HG03045 (cell line): ENCODE measurements around the gene LETM1.

Experiments
- ATAC-seq: cut with Tn5 transposase; IDR thresholded peaks from one replicate; pipeline ENCODE4 v1.9.1; 2021; ENCODE audit warnings: mild to moderate bottlenecking, moderate library complexity; ENCODE audit not compliant: unreplicated experiment

The LETM1 gene

DNA sequence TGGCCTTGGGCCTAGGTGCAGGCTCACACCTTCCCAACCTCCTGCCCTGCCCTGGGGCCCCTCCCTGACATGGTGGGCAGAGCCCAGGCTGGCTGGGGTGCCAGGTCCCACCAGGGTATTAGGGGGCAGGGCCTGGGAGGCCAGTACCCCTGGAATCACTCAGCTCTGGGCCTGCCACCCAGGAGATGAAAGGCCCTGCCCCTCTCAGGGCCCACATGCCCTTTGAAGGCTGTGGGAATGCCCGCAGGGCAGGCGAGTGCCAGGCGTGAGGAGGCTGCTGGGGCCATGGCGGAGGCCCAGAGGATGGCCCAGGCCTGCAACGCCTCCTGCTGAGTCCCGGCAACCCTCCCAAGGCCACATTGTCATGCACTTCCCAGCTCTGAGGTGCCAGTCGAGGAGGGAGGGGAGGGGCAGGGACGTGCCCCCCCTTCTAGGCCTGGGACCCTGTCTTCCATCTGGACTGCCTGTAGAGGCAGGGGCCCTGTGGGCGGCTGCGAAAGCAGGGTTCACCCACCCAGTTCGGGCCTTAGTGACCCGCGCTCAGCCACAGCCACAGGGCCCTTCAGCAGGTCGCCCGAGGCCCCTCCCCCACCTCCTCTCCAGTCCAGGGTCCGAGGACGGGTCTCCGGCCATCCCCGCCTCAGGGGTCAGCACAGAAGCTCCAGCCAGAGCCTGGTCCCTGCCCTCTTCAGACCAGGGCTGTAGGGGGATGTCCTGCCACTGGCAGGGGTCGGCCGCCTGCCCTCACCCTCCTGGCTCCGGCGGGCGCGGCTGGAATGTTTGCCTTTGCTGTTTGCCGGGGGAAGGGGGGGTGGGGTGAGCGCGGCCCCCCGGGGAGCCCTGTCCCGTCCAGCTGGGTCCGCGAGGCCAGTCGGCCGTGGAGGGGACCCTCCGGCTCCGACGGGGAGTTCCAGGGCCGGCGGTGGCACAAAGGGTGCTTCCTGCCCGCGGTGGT lies 89.6 kb downstream of the LETM1 start:
- ATAC-seq = no peak

DNA sequence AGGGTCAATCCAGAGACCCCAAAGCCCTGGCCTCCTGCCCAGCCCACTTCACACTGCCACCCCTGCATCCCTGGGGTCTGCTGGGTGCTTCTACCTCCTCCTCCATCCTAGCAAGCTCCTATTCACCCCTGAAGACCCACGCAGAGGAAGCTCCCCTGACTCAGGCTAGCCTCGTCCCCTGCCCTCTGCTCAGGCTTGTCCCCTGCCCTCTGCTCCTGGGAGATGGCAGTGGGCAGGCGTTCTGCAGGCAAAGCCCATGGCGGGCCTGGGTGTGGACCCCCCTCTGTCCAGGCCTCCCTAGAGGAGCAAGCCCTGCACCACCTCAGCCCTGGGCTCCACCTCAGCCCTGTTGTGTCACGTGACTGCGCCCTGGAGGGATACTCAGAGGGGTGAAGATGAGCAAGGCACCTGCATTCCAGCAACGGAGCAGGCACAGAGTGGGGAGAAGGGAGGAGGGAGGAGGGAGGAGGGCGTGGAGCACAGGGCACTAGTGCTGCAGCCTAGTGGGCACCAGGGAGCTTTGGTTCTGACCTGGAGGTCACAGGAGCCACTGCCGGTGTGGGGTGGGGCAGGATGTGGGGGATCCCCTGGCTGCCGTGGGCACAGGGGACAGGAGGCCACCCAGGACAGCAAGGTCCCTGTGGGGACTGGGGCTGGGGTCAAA lies 90.4 kb downstream of the LETM1 start:
- no peak for ATAC-seq

DNA sequence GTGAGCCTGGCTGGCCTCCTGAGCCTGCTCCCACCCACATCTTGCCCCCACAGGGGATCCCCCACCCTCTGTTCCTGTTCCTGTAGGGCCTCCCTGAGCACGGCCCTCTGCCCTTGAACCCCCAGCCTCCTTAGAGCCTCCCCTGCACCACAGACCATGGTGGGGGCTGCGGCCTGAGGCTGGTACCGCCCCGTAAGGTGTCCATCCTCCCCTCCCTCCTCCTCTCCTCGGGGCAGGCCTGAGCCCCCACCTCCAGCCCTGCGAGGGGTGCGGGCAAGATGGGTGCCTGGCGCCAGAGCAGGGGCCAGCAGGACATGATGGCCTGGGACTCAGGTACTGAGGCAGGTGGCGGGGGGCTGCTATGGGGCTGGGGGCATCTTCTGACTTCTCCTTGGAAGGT lies 91.3 kb downstream of the LETM1 start:
- no peak for ATAC-seq

DNA sequence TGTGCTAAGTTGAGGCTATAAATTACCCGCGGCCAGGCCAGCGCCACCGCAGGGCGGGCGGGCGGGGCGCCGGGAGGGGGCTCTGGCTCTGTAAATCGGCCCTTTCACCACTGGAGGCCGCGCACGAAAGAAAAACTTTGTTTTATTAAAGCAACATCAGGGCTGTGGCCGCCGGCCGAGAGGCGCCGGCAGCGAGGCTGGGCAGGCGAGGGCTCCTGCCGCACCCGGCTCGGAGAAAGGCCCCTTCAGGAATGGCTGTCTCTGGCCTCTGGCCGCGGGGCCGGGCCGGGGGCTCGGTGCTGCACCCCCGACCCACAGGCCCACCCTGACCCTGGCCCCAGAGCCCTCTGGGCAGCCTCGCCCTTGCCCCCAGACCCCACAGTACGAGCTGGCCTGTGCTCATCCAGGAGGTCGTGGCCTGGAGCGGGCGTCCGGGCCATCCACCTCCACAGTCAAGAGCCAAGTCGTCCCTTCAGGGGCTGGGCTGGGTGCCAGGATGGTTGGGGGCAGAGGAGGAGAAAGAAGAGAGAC lies 92.3 kb downstream of the LETM1 start:
- ATAC-seq = no peak

DNA sequence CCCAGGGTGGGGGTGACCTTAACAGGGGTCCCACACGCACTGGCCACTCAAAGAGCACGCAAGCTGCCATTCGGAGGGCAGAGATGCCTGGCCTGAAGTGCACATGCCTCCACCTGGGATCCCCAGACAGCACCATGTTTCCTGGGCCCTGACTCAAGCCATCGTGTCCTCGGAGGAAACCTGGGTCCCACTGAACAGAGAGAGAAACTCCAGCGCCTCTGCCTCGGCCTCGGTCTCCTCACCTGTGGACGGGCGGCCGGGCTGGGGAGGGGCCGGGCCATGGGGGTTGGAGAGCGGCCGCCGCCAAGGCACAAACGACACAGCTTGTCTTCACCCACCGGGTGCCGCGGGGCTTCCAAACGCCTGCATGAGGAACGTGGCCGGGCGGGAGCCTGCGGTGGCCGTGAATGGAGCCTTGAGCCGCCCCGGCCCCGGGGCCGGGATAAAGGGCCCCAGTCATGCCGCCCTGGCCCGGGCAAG lies 92.8 kb downstream of the LETM1 start:
- ATAC-seq = no peak

DNA sequence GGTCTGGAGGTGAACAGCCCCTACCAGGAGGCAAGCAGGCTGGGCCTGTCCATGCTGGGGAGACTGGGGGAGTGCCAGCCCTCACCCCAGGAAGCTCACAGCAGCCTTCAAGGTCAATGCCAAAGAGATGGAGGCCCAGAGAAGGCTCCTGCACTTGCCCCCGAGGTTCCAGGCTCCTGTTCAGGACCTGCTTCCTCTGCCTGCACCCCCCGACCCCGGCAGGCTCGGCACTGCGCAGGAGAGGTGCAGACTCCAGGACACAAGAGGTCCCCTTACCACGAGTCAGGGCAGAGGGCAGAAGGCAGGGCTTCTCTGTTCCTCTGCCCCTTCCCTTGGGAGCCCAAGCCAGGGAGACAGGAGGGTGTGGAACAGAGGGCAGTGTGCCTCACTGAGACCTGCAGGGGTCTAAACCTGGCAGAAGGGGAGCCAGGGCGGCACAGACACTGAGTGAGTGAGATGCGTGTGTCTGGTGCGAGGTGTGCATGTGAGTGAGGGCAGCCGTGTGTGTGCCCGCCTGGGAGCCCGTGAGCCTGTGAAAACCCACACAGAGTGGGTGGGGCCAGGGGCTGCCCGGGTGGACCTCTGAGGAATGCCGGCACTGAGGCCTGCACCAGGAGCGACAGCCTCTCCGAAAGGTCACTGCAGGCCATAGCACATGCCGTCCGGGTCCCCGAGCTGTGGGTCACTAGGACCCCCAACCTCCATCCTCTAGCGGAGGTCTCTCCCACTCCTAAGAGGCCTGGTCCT lies 93.5 kb downstream of the LETM1 start:
- no peak for ATAC-seq
